Gastrocnemius medialis (tissue), 4 donors: ENCODE data around the gene CDKAL1. TPM values are rescaled to one million over a fixed set of nuclear protein-coding genes. Genes with fewer than 3 reads are reported as not detected.

Experiments used
- ATAC-seq, 2 donors: fragments of 150-250 bp; one replicate each; pipeline ENCODE4 v1.9.1; 2016
- DNase-seq, 2 donors: peaks; one replicate each; pipeline ENCODE4 v3.0.0-alpha.2; 2019
- H3K27ac ChIP-seq, 4 donors: fragments of 200-600 bp; sonication (generic); 1 replicate in 1 of 4; 2 replicates in 3 of 4; pipeline ENCODE4 v1.5.1; 2016 to 2018; ENCODE audit warnings: mild to moderate bottlenecking in 2 of 4, moderate library complexity in 1 of 4
- H3K27me3 ChIP-seq, 3 donors: fragments of 200-600 bp; sonication (generic) in 2 of 3; 1 replicate in 1 of 3; 2 replicates in 2 of 3; pipeline versions ENCODE4 v1.5.1 to v1.6.0; 2016 to 2019; ENCODE audit warnings: mild to moderate bottlenecking in 1 of 3, moderate library complexity in 1 of 3
- H3K36me3 ChIP-seq, 2 donors: fragments of 200-600 bp; sonication (generic) in 1 of 2; one replicate each; pipeline ENCODE4 v1.5.1; 2017 to 2018
- H3K4me1 ChIP-seq, 2 donors: fragments of 200-600 bp; sonication (generic) in 1 of 2; one replicate each; pipeline ENCODE4 v1.5.1; 2016 to 2017; ENCODE audit warnings: mild to moderate bottlenecking in 2 of 2
- H3K4me3 ChIP-seq, 4 donors: fragments of 200-600 bp; sonication (generic) in 3 of 4; 1 replicate in 1 of 4; 2 replicates in 3 of 4; pipeline ENCODE4 v1.5.1; 2016 to 2019; ENCODE audit warnings: mild to moderate bottlenecking in 2 of 4
- H3K9me3 ChIP-seq, 3 donors: fragments of 200-600 bp; sonication (generic) in 2 of 3; 1 replicate in 1 of 3; 2 replicates in 2 of 3; pipeline ENCODE4 v1.5.1; 2016 to 2019
- POLR2A ChIP-seq, 2 donors: fragments of 450-650 bp; IDR thresholded peaks; one replicate each; pipeline ENCODE4 v1.6.1; 2017; ENCODE audit warnings: antibody characterized with exemption in 2 of 2, mild to moderate bottlenecking in 2 of 2, moderate library complexity in 2 of 2
- in situ Hi-C, 4 donors: fragments of 200-750 bp; cut with MboI; loops; one replicate each; pipeline versions ENCODE4 v1.15.0 to v1.8.0; 2017; ENCODE audit warnings: low sequenced_read_pairs in 4 of 4
- intact Hi-C: fragments of 100-400 bp; cut with DNase I; formaldehyde crosslinking; loops from one replicate; pipeline ENCODE4 v1.15.1; 2023; ENCODE audit warnings: low total_unique reads
- total RNA-seq, 4 donors: library from RNA; depleted of rRNA; stranded (reverse); fragments of >200 nt; gene quantifications; one replicate each; pipeline versions ENCODE4 v1.1.0 to v1.2.3, GENCODE V29; 2016
- TF ChIP-seq, protein P1 (sequence below), 5 experiments: fragments of 450-650 bp in 3 of 5; fragments of 200-600 bp in 2 of 5; sonication (generic) in 2 of 5; IDR thresholded peaks in 4 of 5; conservative IDR thresholded peaks in 1 of 5; 1 replicate in 4 of 5; 2 replicates in 1 of 5; pipeline ENCODE4 v1.5.1; 2016 to 2019; ENCODE audit warnings: antibody characterized with exemption in 5 of 5, mild to moderate bottlenecking in 3 of 5, moderate library complexity in 3 of 5

Gene CDKAL1
- total RNA-seq, 4 donors from 2014 or later: 9.6 to 17.0 (median 11.4) TPM

DNA sequence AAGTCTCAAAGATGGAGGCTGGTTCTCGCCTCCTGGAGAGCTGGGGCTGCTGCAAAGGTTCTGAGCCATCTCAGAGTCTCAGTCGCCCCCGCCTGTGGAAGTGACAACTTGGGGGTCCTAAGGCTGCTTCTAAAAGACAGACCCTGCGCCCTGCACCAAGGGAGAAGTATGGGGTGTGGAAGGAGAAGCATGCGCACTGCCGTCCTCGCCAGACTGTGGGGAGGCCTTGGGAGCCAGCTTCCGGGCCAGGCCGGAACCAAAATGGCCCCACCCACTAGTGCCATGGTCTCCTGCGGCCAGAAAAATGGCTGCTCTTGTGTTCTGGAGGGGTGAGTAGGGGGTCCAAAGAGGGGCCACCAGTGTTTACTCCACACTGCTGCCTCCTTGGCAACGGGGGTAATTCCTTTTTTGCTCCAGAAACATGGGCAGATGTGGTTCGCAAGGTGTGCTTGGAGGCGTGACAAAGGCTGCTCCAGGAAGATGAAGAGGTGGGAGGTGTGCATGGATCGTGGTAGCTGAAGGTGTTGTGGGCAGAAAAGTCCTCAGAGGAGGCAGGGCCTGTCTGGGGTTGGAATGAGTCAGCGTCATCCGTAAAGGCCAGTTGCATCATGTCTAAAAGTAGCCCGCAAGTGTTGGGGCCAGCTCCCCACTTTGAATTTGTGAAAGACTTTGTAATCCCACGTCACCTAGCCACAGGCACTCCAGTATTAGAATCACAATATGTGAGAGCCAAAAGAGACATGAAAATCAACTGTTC is 729.5 kb downstream of the CDKAL1 start:
- H3K36me3 ChIP-seq: no peaks in the 10 kb centered on the region
- ATAC-seq (no peak), DNase-seq (no peak)
- TF ChIP-seq, protein P1, sequence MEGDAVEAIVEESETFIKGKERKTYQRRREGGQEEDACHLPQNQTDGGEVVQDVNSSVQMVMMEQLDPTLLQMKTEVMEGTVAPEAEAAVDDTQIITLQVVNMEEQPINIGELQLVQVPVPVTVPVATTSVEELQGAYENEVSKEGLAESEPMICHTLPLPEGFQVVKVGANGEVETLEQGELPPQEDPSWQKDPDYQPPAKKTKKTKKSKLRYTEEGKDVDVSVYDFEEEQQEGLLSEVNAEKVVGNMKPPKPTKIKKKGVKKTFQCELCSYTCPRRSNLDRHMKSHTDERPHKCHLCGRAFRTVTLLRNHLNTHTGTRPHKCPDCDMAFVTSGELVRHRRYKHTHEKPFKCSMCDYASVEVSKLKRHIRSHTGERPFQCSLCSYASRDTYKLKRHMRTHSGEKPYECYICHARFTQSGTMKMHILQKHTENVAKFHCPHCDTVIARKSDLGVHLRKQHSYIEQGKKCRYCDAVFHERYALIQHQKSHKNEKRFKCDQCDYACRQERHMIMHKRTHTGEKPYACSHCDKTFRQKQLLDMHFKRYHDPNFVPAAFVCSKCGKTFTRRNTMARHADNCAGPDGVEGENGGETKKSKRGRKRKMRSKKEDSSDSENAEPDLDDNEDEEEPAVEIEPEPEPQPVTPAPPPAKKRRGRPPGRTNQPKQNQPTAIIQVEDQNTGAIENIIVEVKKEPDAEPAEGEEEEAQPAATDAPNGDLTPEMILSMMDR (IDR thresholded peaks at IDR 0.05 in 4 of 5, conservative IDR thresholded peaks at IDR 0.05 in 1 of 5): no peak
- TF ChIP-seq POLR2A (IDR thresholded peaks at IDR 0.05): no peak
- in situ Hi-C loops: no loop called here
- H3K4me3 ChIP-seq: no peak overlapping the region
- H3K4me1 ChIP-seq: no peaks in the 10 kb centered on the region
- no peaks in the 10 kb centered on the region for H3K9me3 ChIP-seq
- no peak overlapping the region for H3K27ac ChIP-seq
- H3K27me3 ChIP-seq: no peaks in the 10 kb centered on the region
- intact Hi-C loops: no loop called here

GRCh38 chr6:21264288-21265033 is 730.2 kb downstream of the CDKAL1 start:
- H3K4me1 ChIP-seq: no peaks in the 10 kb centered on the region
- no peaks in the 10 kb centered on the region for H3K36me3 ChIP-seq
- DNase-seq (no peak), ATAC-seq (no peak)
- no peak overlapping the region for H3K4me3 ChIP-seq
- H3K9me3 ChIP-seq: no peaks in the 10 kb centered on the region
- H3K27ac ChIP-seq: no peak overlapping the region
- intact Hi-C loops (no loop called here), in situ Hi-C loops (no loop called here)
- TF ChIP-seq, protein P1 (IDR thresholded peaks at IDR 0.05 in 4 of 5, conservative IDR thresholded peaks at IDR 0.05 in 1 of 5): no peak
- TF ChIP-seq POLR2A (IDR thresholded peaks at IDR 0.05): no peak
- H3K27me3 ChIP-seq: no peaks in the 10 kb centered on the region

- in situ Hi-C loops: no loop called here
- no peaks in the 10 kb centered on the region for H3K36me3 ChIP-seq
- TF ChIP-seq, protein P1 (IDR thresholded peaks at IDR 0.05 in 4 of 5, conservative IDR thresholded peaks at IDR 0.05 in 1 of 5): no peak
- no peak for TF ChIP-seq POLR2A (IDR thresholded peaks at IDR 0.05)
- no peaks in the 10 kb centered on the region for H3K9me3 ChIP-seq
- intact Hi-C loops: no loop called here
- DNase-seq: no peak
- H3K4me3 ChIP-seq: no peak overlapping the region
- ATAC-seq: no peak
- no peaks in the 10 kb centered on the region for H3K27me3 ChIP-seq
- H3K4me1 ChIP-seq: no peaks in the 10 kb centered on the region
- H3K27ac ChIP-seq: no peak overlapping the region
These were observed 730.9 kb downstream of the CDKAL1 start for GRCh38 chr6:21265034-21265729.

DNA sequence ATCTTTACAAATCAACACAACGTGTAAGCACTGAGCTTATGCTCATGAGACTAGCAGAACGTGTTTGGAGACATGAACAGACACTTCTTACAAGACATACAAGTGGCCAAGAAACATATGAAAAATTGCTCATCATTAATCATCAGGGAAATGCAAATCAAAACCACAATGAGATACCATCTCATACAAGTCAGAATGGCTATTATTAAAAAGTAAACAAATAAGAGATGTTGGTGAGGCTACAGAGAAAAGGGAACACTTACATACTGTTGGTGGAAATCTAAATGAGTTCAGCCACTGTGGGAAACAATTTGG is 731.4 kb downstream of the CDKAL1 start:
- no peaks in the 10 kb centered on the region for H3K27me3 ChIP-seq
- TF ChIP-seq, protein P1 (IDR thresholded peaks at IDR 0.05 in 4 of 5, conservative IDR thresholded peaks at IDR 0.05 in 1 of 5): no peak
- no peak for TF ChIP-seq POLR2A (IDR thresholded peaks at IDR 0.05)
- DNase-seq (no peak), ATAC-seq (no peak)
- H3K27ac ChIP-seq: no peak overlapping the region
- no peak overlapping the region for H3K4me3 ChIP-seq
- in situ Hi-C loops: no loop called here
- H3K9me3 ChIP-seq: no peaks in the 10 kb centered on the region
- no peaks in the 10 kb centered on the region for H3K36me3 ChIP-seq
- intact Hi-C loops: no loop called here
- H3K4me1 ChIP-seq: no peaks in the 10 kb centered on the region
